ENCODE data around the gene PPP2R2C.

PPP2R2C gene

DNA sequence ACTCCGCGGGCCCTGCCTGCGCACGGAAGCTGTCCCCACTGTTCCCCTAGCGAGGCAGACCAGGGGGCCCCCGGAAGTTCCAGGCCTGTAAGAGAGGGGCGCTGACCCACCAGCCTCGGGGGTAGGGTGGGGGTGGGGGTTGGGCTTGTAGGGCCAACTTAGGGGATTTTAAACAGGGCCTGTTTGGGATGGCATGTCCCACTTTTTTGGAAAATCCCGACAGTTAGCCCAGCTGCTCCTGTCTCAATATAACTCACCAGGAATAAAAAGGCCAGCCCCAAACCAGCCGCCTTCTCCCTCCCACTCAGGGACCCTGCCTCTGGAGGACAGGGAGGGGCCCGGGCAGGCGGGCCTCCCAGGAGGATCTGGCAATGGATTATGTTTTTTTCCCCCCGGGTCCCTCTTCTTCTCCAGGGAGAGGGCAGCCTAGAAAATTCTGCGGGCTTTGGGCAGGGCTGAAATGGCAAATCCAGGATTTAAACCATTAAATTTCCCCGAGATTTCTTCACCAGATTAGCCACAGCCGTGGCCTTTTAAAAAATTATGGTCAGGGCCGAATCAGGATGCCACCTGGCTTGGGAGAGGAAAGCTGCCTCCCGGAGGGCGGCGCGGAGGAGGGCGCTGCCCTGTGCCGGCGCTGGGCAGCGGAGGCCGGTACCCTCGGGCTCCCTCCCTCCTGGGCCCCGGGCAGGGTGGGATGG is 957 bp downstream of the PPP2R2C start:
- H3K9me3 ChIP-seq (ENCODE audit: control insufficient read depth, low read length) = no peaks in the 10 kb centered on the region
- H3K4me1 ChIP-seq (ENCODE audit: control insufficient read depth, insufficient read depth, low read depth, low read length) = peaks cover 16% of the 10 kb centered on the region
- no peak overlapping the region for H3K27ac ChIP-seq (ENCODE audit: low read length, poor library complexity, severe bottlenecking)
- H3K36me3 ChIP-seq (ENCODE audit: control insufficient read depth in 1 of 2, insufficient read depth in 2 of 2, low read depth in 1 of 2, low read length in 2 of 2) = no peaks in the 10 kb centered on the region
- no peak overlapping the region for H4K8ac ChIP-seq (ENCODE audit: low read length)
- DNase-seq = peak; percentile 6
- H2BK15ac ChIP-seq (ENCODE audit: low read depth, poor library complexity, severe bottlenecking) = no peak overlapping the region
- no peak overlapping the region for H3K9ac ChIP-seq (ENCODE audit: low read length)
- peak overlapping the region; percentile 89 for H3K4me2 ChIP-seq (ENCODE audit: low read length, poor library complexity, severe bottlenecking)
- H3K23ac ChIP-seq (ENCODE audit: low read length in 2 of 2) = no peak overlapping the region
- H3K18ac ChIP-seq (ENCODE audit: low read depth in 1 of 2, low read length in 2 of 2) = no peak overlapping the region
- H3K27me3 ChIP-seq (ENCODE audit: control insufficient read depth in 1 of 2, insufficient read depth in 1 of 2, low read length in 2 of 2) = peaks cover 67 to 72% of the 10 kb centered on the region in 2 experiments
- H3K79me1 ChIP-seq (replicated peaks; ENCODE audit: low read length, poor library complexity, severe bottlenecking) = no peaks in the 10 kb centered on the region
- no peak overlapping the region for H2BK5ac ChIP-seq (ENCODE audit: low read depth, low read length, poor library complexity, severe bottlenecking)
- no peak overlapping the region for H3K14ac ChIP-seq (ENCODE audit: low read length in 2 of 2)
- no peak overlapping the region for H3K4me3 ChIP-seq (ENCODE audit: insufficient read depth in 1 of 2, low read depth in 1 of 2, low read length in 2 of 2)
- no peak overlapping the region for H2AFZ ChIP-seq (ENCODE audit: low read depth, low read length)
- 5% methylated on average over 15 of the region's 28 CpGs for WGBS
- H3K4ac ChIP-seq (ENCODE audit: low read depth in 1 of 2, low read length in 2 of 2) = no peak overlapping the region
- no peak overlapping the region for H2BK12ac ChIP-seq (ENCODE audit: low read length in 2 of 2)
- no peak overlapping the region for H2BK120ac ChIP-seq (ENCODE audit: low read depth, low read length)
- H4K91ac ChIP-seq (ENCODE audit: low read length) = no peak overlapping the region
- H2AK5ac ChIP-seq (ENCODE audit: low read length, severe bottlenecking) = no peak overlapping the region

DNA sequence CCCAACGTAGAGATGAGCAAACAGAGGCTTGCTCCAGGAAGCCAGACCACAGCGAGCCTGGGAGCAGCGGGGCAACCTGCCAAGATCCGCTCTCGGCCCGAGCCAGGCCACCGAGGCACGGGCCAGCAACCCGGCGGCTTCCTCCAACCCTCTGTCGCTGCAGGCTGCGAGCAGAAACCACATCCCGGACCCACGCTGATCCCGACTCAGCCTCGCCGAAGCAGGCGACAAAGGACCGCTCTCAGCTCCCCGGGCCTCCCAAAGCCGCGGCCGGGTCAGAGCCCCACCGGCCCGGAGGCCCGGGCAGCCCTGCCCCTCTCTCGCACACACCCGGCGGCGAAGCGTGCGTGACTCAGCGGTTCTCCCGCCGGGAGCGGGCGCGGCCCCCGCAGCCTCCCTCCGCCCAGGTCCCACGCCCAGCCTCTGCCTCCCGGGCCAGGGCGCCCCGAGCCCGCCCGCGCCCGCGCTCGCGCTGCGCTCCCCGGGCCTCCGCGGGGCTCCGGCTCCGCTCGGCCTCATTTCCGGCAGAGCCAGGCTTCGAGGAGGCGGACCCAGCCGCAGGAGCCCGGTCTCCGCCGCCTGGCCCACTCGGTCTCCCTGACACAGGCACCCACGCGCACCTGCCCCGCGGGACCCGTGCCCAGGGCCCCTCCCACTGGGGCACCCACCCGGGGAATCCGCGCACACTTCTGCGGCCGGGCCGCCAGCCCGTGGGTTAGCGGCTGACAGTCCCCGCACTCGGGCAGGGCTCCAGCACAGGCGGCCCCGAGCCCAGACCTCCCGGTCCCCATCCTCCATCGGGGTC is 1.7 kb downstream of the PPP2R2C start:
- Histone ChIP-seq H3K4me1 (ENCODE audit: control insufficient read depth, insufficient read depth, low read depth, low read length) (peaks cover 16% of the 10 kb centered on the region), H3K4ac (ENCODE audit: low read depth in 1 of 2, low read length in 2 of 2) (no peak overlapping the region), H3K18ac (ENCODE audit: low read depth in 1 of 2, low read length in 2 of 2) (no peak overlapping the region), H2BK120ac (ENCODE audit: low read depth, low read length) (no peak overlapping the region), H3K79me1 (replicated peaks; ENCODE audit: low read length, poor library complexity, severe bottlenecking) (no peaks in the 10 kb centered on the region), H2BK15ac (ENCODE audit: low read depth, poor library complexity, severe bottlenecking) (no peak overlapping the region), H2AK5ac (ENCODE audit: low read length, severe bottlenecking) (no peak overlapping the region), H4K91ac (ENCODE audit: low read length) (no peak overlapping the region), H4K8ac (ENCODE audit: low read length) (no peak overlapping the region), H3K23ac (ENCODE audit: low read length in 2 of 2) (no peak overlapping the region), H3K9ac (ENCODE audit: low read length) (peak overlapping the region; percentile 54), H3K27me3 (ENCODE audit: control insufficient read depth in 1 of 2, insufficient read depth in 1 of 2, low read length in 2 of 2) (peaks cover 66 to 75% of the 10 kb centered on the region in 2 experiments), H3K9me3 (ENCODE audit: control insufficient read depth, low read length) (no peaks in the 10 kb centered on the region), H3K14ac (ENCODE audit: low read length in 2 of 2) (no peak overlapping the region), H3K4me3 (ENCODE audit: insufficient read depth in 1 of 2, low read depth in 1 of 2, low read length in 2 of 2) (peak overlapping the region; percentile 37 to 61), H3K4me2 (ENCODE audit: low read length, poor library complexity, severe bottlenecking) (peak overlapping the region; percentile 89), H3K27ac (ENCODE audit: low read length, poor library complexity, severe bottlenecking) (no peak overlapping the region), H2AFZ (ENCODE audit: low read depth, low read length) (no peak overlapping the region), H3K36me3 (ENCODE audit: control insufficient read depth in 1 of 2, insufficient read depth in 2 of 2, low read depth in 1 of 2, low read length in 2 of 2) (no peaks in the 10 kb centered on the region), H2BK5ac (ENCODE audit: low read depth, low read length, poor library complexity, severe bottlenecking) (no peak overlapping the region), H2BK12ac (ENCODE audit: low read length in 2 of 2) (no peak overlapping the region)
- 2% methylated on average over 59 of the region's 85 CpGs for WGBS
- peak; percentile 13 for DNase-seq

DNA sequence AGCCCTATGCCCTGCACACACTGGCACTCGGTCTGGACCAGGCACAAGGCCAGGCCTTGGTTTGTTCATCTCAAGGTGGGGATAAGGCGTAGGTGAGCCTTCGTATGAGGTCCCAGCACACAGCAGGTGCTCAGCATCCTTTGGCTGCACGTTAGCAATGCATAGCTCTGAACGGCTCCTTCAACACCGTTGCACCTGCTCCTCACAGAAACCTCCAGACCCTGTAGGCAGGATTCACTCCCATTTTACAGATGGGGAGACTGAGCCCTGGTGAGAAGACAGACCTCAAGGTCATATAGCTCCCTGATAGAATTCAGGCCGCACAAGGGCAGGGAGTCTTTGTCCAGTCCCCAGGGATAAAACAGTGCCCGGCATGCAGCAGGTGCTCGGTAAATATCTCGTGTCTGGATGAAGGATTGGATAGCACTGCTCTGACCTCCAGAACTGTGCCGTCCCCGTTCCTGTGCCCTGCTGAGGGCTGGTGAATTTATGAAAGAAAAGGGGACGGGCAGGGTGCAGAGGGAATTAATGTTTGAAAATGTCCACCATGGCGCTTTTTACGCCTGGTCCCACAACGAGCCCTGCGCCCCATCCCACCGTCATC is 2.4 kb downstream of the PPP2R2C start:
- H2BK15ac ChIP-seq (ENCODE audit: low read depth, poor library complexity, severe bottlenecking) = no peak overlapping the region

DNA sequence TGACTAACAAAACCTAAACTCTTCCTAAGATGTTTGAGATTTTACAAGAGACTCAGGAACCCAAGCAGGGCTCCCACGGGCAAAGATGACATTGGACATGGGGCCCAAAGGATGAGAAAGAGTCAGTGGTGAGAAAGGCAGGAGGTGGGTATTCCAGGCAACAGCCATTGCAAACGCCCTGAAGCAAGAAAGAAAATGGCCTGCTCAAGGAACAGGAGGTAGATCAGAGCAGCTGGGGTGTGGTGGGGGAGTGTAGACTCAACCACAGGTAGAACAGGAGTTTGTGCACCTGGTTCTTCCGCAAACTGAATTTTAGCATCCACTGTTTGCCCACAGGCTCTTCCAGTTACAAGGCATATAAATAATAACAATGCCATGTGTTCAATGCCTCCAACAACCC is 3.3 kb downstream of the PPP2R2C start:
- no peak overlapping the region for H4K91ac ChIP-seq (ENCODE audit: low read length)
- no peaks in the 10 kb centered on the region for H3K79me1 ChIP-seq (replicated peaks; ENCODE audit: low read length, poor library complexity, severe bottlenecking)
- WGBS = 25% methylated on average over 3 of the region's 3 CpGs
- no peak overlapping the region for H2BK120ac ChIP-seq (ENCODE audit: low read depth, low read length)
- no peak overlapping the region for H4K8ac ChIP-seq (ENCODE audit: low read length)
- H3K23ac ChIP-seq (ENCODE audit: low read length in 2 of 2) = no peak overlapping the region
- no peak overlapping the region for H3K4me2 ChIP-seq (ENCODE audit: low read length, poor library complexity, severe bottlenecking)
- no peak overlapping the region for H3K4me3 ChIP-seq (ENCODE audit: insufficient read depth in 1 of 2, low read depth in 1 of 2, low read length in 2 of 2)
- H3K9me3 ChIP-seq (ENCODE audit: control insufficient read depth, low read length) = no peaks in the 10 kb centered on the region
- H3K18ac ChIP-seq (ENCODE audit: low read depth in 1 of 2, low read length in 2 of 2) = no peak overlapping the region
- no peak overlapping the region for H3K27ac ChIP-seq (ENCODE audit: low read length, poor library complexity, severe bottlenecking)
- H2BK5ac ChIP-seq (ENCODE audit: low read depth, low read length, poor library complexity, severe bottlenecking) = no peak overlapping the region
- peaks cover 69% of the 10 kb centered on the region in 2 experiments for H3K27me3 ChIP-seq (ENCODE audit: control insufficient read depth in 1 of 2, insufficient read depth in 1 of 2, low read length in 2 of 2)
- H2AFZ ChIP-seq (ENCODE audit: low read depth, low read length) = no peak overlapping the region
- peaks cover 16% of the 10 kb centered on the region for H3K4me1 ChIP-seq (ENCODE audit: control insufficient read depth, insufficient read depth, low read depth, low read length)
- no peak overlapping the region for H2BK15ac ChIP-seq (ENCODE audit: low read depth, poor library complexity, severe bottlenecking)
- no peaks in the 10 kb centered on the region for H3K36me3 ChIP-seq (ENCODE audit: control insufficient read depth in 1 of 2, insufficient read depth in 2 of 2, low read depth in 1 of 2, low read length in 2 of 2)
- DNase-seq = no peak
- no peak overlapping the region for H3K14ac ChIP-seq (ENCODE audit: low read length in 2 of 2)
- H2BK12ac ChIP-seq (ENCODE audit: low read length in 2 of 2) = no peak overlapping the region
- no peak overlapping the region for H3K4ac ChIP-seq (ENCODE audit: low read depth in 1 of 2, low read length in 2 of 2)
- no peak overlapping the region for H3K9ac ChIP-seq (ENCODE audit: low read length)
- H2AK5ac ChIP-seq (ENCODE audit: low read length, severe bottlenecking) = no peak overlapping the region

More for the DNA sequence above, 2.4 kb downstream of the PPP2R2C start:
- H3K9ac ChIP-seq (ENCODE audit: low read length) = no peak overlapping the region
- H4K91ac ChIP-seq (ENCODE audit: low read length) = no peak overlapping the region
- DNase-seq = no peak
- WGBS = 70% methylated on average over 18 of the region's 18 CpGs
- no peaks in the 10 kb centered on the region for H3K36me3 ChIP-seq (ENCODE audit: control insufficient read depth in 1 of 2, insufficient read depth in 2 of 2, low read depth in 1 of 2, low read length in 2 of 2)
- H3K79me1 ChIP-seq (replicated peaks; ENCODE audit: low read length, poor library complexity, severe bottlenecking) = no peaks in the 10 kb centered on the region
- H3K23ac ChIP-seq (ENCODE audit: low read length in 2 of 2) = no peak overlapping the region
- no peak overlapping the region for H2AFZ ChIP-seq (ENCODE audit: low read depth, low read length)
- no peak overlapping the region for H3K14ac ChIP-seq (ENCODE audit: low read length in 2 of 2)
- no peak overlapping the region for H2BK12ac ChIP-seq (ENCODE audit: low read length in 2 of 2)
- H2BK120ac ChIP-seq (ENCODE audit: low read depth, low read length) = no peak overlapping the region
- peaks cover 16% of the 10 kb centered on the region for H3K4me1 ChIP-seq (ENCODE audit: control insufficient read depth, insufficient read depth, low read depth, low read length)
- peaks cover 67 to 72% of the 10 kb centered on the region in 2 experiments for H3K27me3 ChIP-seq (ENCODE audit: control insufficient read depth in 1 of 2, insufficient read depth in 1 of 2, low read length in 2 of 2)
- H2AK5ac ChIP-seq (ENCODE audit: low read length, severe bottlenecking) = no peak overlapping the region
- no peak overlapping the region for H3K4ac ChIP-seq (ENCODE audit: low read depth in 1 of 2, low read length in 2 of 2)
- H3K27ac ChIP-seq (ENCODE audit: low read length, poor library complexity, severe bottlenecking) = no peak overlapping the region
- no peak overlapping the region for H4K8ac ChIP-seq (ENCODE audit: low read length)
- no peak overlapping the region for H3K18ac ChIP-seq (ENCODE audit: low read depth in 1 of 2, low read length in 2 of 2)
- H3K4me3 ChIP-seq (ENCODE audit: insufficient read depth in 1 of 2, low read depth in 1 of 2, low read length in 2 of 2) = peak overlapping the region; percentile 37 to 61
- H3K4me2 ChIP-seq (ENCODE audit: low read length, poor library complexity, severe bottlenecking) = peak overlapping the region; percentile 89
- no peaks in the 10 kb centered on the region for H3K9me3 ChIP-seq (ENCODE audit: control insufficient read depth, low read length)
- H2BK5ac ChIP-seq (ENCODE audit: low read depth, low read length, poor library complexity, severe bottlenecking) = no peak overlapping the region
